VCaP (cell line): ENCODE measurements around the gene ZNF71.

Experiments used
- H3K27ac ChIP-seq: fragments of 450-650 bp; 2 replicates; pipeline ENCODE4 v1.5.1; 2017
- CTCF ChIP-seq: fragments of 450-650 bp; conservative IDR thresholded peaks from 2 replicates; pipeline ENCODE4 v1.5.1; 2017; ENCODE audit warnings: mild to moderate bottlenecking, moderate library complexity

Gene ZNF71

GRCh38 chr19:56643460-56643955 is 48.4 kb downstream of the ZNF71 start:
- TF ChIP-seq CTCF = no peak
- no peak overlapping the region for H3K27ac ChIP-seq

GRCh38 chr19:56654151-56654550 is 59.0 kb downstream of the ZNF71 start:
- TF ChIP-seq CTCF = no peak
- no peak overlapping the region for H3K27ac ChIP-seq

GRCh38 chr19:56660381-56661107 is 65.4 kb downstream of the ZNF71 start:
- no peak overlapping the region for H3K27ac ChIP-seq
- no peak for TF ChIP-seq CTCF

- TF ChIP-seq CTCF = no peak
- H3K27ac ChIP-seq = no peak overlapping the region
These were observed 66.1 kb downstream of the ZNF71 start for GRCh38 chr19:56661248-56661647.

- no peak for TF ChIP-seq CTCF
These were observed 68.9 kb downstream of the ZNF71 start for GRCh38 chr19:56663931-56664500.

GRCh38 chr19:56664511-56664910 is 69.4 kb downstream of the ZNF71 start:
- no peak for TF ChIP-seq CTCF
- no peak overlapping the region for H3K27ac ChIP-seq

More at GRCh38 chr19:56663931-56664500, 68.9 kb downstream of the ZNF71 start:
- H3K27ac ChIP-seq = no peak overlapping the region

- no peak for TF ChIP-seq CTCF
- no peak overlapping the region for H3K27ac ChIP-seq
These were observed 72.3 kb downstream of the ZNF71 start for GRCh38 chr19:56667311-56667870.
